ENCODE data around the gene PSD.
A peak's percentile ranks its signal among the peaks of the same experiment; 100 is the strongest.
"Not testable (repeated sequence)": the region's sequence is repeated elsewhere in the genome, so short reads cannot be mapped to it uniquely, and the experiment has no call there.

PSD gene

DNA sequence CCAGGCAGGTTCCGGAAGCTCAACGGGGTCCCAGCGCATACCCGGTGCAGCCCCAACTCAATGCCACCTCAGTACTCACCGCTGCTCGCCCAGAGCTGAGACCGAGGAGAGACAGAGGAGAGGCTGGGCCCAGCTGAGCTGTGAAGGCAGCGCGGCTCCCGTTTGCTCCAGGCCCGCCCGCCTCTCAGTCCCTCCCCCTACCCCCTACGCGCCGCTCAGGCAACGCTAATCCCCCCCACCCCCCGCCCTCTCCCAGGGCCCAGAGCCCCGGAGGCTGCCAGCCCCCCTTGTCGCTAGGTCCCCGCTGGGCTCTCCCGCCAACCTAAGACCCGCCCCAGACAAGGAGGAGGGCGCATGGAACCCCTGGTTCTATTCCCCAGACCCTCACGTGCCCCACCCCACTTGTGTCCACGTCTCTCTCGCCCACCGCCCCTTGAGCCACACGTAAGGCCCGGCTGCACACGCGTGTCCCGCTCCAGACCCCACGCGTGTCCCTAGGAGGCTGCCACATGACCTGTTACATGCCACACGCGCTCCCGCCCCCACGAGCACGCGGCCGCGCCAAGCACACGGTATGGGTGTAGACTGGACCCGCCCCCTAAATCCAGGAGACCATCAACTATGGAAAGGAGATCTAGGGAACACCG, at the start of gene PSD:
Gene PSD (minus strand): TSS at position 164 of the 647 bp plus-strand sequence. CDS start 1,747 bp downstream, outside the sequence.
- DNase-seq = no peak

DNA sequence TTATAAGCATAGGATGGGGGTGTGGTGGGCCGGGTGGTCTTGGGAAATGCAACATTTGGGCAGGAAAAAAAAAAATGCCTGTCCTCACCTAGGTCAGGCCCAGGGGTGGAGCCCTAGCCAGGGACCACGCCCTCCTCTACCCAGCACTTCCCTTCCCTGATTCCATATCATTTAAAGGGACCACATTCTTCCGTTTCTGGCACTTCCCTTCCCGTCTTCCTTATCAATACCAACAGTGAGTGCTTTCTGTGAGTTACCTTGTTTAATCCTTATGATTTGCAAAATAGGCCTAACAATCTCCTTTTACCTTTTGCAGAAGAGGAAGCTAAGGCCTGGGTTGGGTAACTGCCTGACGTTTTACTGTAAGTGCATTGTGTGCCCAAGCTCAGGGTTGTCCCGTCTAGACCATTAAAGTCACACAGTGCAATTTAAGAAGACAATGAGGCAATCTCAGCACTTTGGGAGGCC, 49.4 kb upstream of the PSD start:
- DNase-seq = no peak

DNA sequence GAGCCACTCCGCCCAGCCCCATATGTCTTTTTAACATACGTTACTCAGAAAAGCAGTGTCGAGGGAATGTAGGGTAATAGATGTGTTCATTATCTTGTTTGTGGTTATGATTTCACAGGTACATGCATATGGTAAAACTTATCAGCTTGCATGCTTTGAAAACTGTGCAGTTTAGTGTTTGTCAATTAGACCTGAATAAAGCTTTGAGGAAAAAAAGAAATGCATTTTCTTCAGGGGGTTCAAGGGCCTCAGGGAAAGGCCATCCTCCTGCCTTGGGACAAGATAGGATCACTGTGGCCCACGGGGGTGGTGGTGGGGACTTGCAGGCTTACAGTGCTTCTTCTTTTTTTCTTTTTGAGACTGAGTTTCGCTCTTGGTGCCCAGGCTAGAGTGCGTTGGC, 48.7 kb upstream of the PSD start:
- DNase-seq = no peak

DNA sequence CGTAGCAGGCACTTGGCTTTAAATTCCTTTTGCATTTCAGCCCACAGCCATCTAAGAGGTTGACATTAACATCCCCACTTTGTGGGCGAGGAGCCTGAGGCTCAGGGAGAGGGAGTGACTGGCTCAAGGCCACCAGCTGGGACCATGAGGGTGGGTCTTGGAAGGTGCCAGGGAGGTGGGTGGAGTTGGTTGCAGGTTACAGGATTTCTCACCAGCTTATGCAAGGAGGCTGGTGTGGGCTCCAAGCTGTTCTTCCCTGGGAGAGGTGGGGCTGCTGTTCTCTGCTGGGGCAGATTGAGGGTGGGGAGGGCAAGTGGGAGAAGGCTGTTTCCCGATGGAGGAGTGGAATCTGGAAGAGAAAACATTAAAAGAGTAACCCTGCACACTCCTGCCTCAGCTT, 46.9 kb upstream of the PSD start:
- no peak for DNase-seq

DNA sequence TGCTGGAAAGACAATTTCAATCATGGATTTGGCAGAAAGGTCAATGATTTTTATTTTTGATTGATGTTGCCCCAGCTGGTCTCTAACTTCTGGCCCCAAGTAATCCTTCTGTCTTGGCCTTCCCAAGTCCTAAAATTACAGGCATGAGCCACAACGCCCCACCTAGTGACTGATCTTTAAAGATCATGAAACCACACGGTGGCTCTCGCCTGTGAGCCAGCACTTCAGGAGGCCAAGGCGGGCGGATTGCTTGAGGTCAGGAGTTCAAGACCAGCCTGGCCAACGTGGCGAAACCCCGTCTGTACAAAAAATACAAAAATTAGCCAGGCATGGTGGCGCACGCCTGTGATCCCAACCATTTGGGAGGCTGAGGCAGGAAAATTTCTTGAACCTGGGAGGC, 45.4 kb upstream of the PSD start:
- no peak for DNase-seq

DNA sequence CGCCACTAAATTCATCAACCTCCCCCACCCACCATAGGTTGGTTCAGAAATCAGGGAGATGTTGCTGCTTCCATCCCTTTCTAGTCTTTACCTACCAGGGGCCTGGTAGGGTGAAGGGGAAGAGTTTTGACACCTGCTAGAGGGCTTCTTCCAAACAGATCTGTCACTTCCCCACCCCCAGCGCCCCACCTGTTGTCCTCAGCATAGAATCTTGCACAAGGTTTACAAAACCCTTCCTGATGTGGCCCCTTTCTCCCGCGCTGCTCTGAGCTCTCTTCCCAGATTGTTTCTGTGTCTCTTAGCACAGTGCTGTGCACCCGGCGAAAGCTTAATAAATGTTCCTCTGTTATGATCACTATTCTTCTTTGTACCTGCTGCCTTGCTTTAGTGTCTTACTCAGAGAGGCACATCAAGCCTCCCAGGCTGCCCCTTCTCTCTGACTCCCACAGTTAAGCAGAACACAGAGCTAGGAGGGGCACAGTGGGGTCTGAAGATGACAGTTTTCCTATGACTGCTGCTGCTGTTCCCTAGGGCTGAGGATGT, 44.0 kb upstream of the PSD start:
- DNase-seq = no peak

DNA sequence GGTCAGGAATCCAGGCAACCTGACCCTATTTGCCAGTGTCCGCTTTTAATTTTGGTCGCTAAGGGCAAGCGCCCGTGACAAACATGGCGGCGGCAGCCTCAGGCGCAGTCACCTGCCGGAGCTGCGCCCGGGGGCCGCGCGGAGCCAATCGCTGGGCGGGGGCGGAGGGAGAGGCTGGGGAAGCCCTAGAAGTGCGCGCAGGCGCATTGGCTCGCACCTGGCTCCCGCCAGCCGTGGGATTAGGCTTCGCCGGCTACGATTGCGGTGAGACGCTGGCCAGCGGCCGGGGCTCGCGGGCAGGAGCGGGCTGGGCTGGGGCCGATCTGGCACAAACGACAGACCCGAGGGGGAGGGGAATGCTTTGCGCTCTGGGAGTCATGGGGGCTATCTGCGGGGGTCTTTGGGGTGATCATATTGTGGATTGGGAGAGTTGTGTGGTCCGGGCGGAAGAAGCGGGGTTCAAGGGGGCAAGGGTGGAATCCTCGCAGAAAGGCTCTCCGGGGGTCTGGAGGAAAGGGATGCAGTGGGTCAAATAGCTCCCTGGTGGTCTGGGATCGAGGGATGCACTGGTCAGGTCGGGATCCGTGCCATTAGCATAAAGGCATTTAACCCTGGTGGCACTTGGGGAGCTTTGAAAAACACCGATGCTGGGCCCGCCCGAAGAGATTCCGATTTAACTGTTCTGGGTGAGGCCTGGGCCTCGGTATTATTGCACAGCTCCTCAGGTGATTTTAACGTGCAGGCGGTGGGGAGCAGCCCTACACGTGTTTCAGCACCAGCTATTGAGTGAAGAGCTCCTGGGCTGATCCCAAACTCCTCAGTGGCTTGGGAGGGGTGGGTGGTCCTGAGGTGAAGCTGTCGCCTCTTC, 42.8 kb upstream of the PSD start:
- DNase-seq = peak; percentile 89

DNA sequence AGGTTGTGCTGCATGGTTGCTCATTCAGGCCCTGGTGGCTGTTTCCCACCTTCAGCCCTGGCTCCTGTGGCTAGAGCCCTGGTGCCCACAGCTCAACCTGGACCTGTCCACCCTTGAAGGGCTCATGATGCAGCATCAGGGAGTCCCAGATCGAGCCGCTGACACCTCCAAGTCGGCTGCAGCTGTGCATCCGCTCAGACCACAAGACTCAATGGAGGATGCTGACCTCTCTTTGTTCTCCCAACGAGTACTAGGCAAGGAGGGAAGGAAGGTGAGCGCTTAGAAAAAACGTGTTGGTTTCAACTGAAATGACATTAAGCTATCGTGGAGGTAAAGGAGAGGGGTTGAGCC, 42.2 kb upstream of the PSD start:
- no peak for DNase-seq

DNA sequence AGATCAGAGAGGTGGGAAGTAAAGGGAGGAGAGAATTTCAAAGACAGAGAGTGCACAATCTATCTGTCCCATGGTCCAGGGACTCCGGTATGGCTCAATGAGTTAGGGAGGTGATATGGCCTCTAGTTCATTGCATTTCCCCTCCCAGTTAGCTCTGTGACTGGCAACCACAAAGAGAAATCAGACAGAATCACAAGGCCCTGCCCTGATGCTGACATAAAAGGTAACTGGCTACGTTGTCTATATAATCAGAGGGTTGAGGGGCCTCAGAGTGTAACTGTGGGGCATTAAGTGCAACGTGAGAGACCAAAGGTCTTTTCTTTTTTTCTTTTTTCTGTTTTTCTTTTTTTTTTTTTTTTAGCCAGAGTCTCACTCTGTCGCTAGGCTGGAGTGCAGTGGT, 40.1 kb upstream of the PSD start:
- no peak for DNase-seq

DNA sequence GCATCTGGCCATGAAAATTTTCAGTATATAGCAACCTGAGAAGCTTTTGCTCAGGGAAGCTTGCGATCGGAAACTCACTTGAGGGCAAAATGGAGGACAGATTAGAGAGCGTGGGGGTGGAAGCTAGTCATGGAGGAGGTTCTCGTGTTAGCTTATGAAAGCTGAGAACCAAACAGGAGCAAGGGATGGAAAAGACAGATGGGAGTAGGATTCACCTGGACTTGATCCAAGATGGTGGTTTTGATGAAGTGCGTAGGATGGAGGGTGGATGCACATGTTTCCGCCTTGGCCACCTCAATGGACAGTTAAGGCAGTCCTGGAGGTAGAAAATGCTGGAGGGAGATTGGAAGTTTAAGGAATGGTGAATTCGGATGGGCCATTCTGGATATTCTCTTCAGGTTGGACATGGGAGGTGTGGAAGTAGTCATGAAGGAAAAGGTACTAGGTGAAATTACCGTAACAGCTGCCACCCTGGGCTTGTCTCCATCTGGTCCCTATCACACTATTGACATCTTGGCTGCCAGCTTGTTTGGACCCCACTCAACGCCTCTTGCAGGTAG, 39.1 kb upstream of the PSD start:
- DNase-seq = no peak

DNA sequence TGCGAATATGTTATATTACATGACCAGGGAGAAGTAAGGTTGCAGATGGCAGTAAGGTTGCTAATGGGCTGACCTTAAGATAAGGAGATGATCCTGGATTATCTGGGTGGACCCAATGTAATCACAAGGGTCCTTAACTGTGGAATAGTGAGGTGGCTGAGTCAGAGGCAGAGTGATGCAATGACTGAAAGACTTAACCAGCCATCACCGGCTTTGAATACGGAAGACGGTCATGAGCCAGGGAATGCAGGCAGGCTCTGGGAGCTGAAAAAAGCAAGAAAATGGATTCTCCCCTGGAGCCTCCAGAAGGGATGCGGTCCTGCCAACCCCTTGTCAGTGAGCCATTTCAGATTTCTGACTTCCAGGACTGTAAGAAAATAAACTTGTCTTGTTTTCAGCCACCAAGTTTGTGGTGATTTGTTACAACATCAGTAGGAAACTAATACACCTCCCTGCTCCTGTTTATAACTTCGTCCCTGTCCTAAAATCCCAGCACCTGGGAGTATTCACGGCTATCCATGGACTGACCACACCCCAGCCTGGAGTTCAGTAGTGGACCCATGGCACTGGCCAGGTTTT, 37.4 kb upstream of the PSD start:
- DNase-seq = no peak

DNA sequence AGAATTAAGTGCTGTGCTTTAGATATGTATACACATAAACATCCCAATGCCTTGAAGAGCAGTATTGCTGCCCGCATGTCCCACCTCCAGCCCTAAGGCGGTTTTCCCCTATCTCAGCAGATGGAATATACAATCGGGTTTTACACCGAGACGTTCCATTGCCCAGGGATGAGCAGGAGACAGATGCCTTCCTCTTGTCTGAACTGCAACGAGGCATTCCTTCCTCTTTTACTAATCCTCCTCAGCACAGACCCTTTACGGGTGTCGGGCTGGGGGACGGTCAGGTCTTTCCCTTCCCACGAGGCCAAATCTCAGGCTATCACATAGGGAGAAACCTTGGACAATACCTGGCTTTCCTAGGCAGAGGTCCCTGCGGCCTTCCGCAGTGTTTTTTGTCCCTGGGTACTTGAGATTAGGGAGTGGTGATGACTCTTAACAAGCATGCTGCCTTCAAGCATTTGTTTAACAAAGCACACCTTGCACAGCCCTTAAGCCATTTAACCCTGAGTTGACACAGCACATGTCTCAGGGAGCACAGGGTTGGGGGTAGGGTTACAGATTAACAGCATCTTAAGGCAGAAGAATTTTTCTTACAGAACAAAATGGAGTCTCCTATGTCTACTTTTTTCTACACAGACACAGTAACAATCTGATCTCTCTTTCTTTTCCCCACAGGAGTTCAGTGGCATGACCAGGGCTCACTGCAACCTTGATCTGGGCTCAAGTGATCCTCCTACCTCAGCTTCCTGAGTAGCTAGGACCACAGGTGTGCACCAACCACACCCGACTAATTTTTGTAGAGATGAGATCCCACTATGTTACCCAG, 36.3 kb upstream of the PSD start:
- DNase-seq = not testable (repeated sequence)

DNA sequence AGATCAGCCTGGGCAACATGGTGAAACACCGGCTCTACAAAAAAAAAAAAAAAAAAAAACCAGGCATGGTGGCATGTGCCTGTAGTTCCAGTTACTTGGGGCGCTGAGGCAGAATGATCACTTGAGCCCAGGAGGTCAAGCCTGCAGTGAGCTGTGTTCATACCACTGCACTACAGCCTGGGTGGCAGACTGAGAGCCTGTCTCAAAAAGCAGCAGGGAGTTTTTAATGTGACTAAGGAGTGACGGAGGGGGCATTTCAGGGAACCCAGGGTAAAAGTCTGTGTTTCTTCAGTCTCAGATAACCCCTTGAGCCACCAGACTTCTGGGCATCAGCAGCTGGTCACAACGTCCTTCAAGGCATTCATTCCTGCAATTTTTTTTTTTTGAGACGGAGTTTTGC, 34.9 kb upstream of the PSD start:
- no peak for DNase-seq

DNA sequence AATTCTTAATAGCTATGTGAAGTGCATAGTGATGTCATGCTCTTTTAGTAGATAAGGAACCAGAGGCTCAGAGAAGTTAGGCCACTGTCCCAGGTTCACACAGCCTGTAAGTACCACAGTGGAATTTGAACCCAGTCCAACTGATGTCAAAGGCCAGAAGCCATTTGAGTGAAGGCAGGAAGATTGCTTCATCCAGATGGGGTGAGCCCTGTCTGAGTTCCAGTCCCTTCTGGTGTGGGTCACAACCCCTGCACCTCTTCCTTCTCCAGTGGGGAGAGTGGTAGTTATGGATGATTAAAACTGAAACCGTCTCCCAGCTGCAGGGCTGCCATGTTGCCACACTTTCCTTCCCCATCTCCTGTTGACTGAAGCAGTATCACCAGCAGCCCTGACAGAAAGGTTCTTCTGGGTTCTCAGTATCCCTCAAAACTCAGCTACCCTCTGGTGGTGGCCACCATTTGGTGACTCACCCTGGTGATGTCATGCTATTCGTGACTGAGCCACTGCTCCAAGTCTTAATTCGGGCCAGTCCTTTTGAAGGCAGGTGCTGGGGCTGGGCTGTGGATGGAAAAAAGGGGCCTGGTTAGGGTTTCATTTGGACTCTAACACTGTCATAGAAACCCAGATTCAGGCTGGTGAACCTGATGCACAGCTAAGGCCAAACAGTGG, 34.2 kb upstream of the PSD start:
- no peak for DNase-seq

DNA sequence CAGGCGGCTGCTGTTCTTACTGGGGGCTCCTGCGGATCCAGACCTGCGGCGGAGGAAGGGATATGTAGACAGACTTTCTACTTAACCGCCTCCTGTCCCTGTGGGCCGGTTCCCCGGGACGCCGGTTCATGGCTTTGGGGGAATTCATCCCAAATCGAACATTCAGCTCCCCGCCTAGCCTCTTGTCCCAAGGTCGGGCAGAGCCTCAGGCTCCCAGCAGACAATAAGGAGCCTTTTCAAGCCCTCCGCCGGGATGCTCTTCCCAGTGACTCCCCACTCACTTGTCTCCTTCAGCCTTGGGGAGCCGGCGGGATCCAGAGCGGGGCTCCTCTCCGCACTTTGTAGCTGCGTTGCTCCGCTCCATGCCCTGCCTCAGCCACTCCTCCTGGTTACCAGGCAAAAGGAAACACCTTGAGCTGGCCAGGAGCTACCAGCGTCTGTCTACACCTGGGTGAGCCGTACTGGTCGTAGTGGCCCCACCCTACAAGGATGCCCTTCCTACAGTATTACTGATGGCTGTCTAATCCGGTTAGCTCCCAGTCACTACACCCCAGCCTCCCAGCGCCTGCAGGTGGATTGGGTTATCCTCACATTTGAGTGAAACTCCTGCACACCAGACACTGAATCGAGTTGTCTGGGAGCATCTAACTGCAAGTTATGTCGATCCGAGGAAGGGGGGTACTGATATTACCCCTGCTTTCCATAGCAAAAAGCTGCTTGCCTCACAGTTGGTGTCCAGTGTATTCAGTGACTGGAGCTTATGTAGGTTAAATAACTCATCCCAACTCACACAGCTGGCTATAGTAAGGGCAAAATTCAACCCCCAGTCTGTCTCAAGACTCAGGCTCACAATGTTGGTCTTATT, 32.8 kb upstream of the PSD start, which contains the start of gene C10orf95:
Gene C10orf95 (minus strand): TSS at position 439 of the 865 bp plus-strand sequence. CDS start 450 bp downstream, outside the sequence.
- no peak for DNase-seq

DNA sequence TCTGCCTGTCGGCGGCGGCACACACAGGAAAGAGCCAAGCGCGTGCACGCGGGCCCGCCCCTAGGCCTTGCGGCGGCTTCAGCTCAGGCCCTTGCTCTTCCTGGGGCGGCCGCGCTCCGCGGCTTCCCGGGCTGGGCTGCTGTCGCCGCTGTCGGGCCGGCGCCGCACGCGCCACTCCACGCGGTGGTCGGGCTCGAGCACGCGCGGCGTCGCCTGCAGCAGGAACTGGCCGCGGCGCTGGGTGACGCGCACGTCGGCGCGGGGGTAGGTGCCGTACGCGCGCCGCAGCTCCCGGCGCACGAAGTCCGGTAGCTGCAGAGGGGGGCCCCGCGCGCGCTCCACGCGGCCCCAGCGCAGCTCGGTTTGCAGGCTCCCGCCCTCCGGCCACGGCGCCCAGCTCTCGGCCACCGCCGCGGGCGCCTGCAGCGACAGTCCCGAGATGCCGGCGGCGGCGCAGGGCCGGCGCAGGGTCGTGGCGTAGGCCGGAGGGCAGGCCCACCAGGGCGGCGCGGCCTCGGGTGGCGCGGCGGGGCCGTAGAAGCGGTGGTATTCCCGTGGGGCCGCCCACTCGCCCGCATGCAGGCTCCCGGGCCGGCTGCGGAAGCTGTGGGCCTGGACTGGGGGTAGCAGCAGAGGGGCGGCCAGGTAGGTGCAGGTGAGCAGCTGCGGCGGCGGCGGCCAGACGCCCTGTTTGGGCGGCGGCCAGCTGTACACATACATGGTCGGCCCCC, 32.0 kb upstream of the PSD start:
- DNase-seq = peak; percentile 87

DNA sequence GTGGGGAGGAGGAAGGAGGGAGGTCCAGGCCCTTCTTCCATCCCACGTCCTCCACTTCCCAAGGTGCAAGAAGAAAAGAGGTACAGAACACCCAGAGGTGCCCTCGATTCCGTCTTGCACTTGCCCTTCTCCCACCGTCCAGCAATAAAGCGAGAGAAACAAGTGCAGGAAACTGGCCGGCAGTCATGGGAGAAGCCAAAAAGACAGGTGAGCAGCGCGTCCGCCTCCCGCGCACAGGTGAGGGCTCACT, 31.5 kb upstream of the PSD start:
- DNase-seq = no peak

DNA sequence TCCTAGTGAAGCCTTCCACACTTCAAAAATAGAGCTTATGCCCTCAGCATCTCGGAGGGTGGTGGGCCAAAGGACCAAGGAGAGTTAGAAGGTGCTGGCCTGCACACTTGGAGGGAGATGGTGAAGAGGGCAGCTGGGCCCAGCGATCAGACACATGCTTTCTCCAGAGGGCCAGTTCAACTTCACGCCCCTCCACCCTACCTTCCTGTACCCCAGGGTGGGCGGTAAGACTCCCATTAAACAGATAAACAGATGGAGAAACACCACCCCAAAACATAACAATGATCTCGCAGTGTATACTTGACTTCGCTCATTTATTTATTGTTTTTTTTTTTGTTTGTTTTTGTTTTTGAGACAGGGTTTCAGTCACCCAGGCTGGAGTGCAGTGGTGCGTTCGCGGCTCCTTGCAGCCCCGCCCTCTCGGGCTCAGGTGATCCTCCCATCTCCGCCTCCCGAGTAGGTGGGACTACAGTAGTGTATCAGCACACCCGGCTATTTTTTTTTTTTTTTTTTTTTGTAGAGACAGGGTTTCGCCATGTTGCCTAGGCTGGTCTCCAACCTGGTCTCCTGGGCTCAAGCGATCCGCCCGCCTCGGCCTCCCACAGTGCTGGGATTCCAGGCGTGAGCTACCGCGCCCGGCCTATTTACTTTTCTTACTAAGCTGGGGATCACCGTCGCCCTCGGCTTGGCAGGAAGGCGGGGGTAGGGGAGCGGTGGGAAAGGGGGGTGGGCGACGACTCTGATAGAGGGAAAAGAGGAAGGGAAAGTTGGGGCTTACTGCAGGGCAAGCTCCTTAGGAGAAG, 30.9 kb upstream of the PSD start:
- DNase-seq = peak; percentile 63

DNA sequence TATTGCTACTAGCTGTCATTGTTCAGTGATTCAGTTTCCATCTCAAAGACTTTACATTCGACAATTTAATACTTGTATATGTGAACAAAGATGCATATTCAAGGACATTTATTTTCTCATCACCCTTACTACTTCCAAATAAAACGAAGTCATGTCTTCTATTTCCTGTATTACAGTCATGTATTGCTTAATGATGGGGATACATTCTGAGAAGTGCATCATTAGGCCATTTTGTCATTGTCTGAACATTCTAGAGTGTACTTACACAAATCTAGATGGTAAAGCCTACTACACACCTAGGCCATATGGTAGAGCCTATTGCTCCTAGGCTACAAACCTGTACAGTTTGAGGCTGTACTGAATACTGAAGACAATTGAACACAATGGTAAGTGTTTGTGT, 26.3 kb upstream of the PSD start:
- DNase-seq = no peak

DNA sequence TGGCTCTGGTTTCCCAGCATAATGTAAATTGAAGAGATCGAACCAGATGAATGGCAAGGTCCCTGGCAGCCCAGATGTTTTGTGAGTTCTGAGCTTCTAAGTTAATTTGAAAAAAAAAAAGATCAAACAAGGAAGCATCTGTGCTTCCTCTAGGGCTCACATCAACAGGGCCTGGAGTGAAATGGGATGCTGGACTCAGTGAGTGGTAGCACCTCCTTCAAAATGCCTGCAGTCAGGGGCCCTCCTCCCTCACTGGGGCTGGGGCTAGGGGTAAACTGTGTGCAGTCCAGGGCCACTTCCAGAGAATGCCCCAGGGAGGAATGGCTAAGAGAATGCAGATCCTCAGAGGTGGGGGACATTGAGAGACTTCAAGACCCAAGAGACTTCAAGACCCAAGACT, 19.8 kb upstream of the PSD start:
- no peak for DNase-seq
